Islet of Langerhans (tissue), 1 donor: ENCODE measurements around the gene CHST3.
"Not testable (repeated sequence)": the region's sequence is repeated elsewhere in the genome, so short reads cannot be mapped to it uniquely, and the experiment has no call there.

Experiments
- FAIRE-seq: peaks from one replicate; lab custom pipeline; 2011; peaks lifted over from hg19 to GRCh38; lab: Jason Lieb, UNC

Gene CHST3

DNA sequence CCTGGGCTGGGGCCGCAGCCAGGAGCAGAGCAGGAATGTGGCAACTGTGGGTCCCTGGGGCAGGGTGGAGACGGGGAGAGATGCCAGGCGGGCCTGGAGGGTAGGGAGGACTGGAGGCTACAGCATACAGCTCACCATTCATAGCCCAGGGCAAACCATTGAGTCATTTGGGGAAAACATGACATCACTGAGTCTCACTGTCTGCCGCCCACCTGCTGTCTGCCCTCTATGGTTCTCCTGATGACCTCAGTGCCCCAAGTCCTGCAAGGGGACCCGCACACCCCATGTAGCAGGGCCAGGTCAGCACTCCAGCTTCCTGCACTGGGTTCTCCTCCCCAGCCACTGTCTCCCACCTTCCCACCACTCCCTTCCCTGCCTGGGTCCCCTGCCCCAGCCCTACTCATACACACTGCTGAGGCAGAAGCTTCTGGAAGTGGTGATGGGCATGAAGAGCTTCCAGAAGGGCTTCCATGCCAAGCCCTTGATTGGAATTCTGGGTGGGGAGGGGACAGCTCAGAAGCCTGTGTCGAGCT is 10.4 kb downstream of the CHST3 start:
- FAIRE-seq = no peak

DNA sequence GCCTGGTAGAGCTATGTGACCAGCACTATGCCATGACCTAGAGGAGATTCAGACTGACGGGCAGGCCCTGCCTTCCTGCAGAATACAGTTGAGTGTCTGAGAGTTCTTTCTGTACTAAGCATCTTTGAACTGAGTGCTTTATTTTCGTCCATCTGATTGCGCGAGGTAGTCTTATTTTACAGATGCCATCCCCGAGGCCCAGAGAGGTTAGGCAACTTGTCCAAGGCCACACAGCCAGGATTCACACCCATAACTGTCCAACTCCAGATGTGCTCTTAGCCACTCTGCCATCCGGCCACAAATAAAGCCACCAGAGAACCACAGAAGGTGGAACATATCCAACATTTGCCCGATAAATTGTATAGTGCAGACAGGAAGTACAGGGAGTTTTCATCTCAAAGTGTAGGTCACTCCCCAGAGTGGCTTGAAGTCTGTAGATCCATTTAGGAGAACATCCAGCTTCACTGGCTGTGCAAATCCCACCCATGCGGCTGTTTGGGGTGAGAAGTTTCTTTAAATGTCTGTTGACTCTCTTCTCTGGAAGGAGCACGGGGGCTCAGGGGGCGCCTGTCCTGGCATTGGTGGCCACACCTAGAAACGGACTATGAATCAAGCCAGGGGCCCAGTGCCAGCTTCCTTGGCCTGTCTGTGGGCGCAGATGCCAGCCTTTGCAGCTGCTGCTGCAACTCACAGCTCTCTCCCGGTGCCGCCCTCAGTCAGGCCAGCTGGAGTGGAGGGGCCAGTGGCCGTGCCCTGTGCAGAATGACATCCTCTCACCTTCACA is 11.1 kb downstream of the CHST3 start:
- no peak for FAIRE-seq

GRCh38 chr10:71975871-71976725 is 11.9 kb downstream of the CHST3 start:
- no peak for FAIRE-seq

GRCh38 chr10:71977614-71977903 is 13.4 kb downstream of the CHST3 start:
- FAIRE-seq = not testable (repeated sequence)

DNA sequence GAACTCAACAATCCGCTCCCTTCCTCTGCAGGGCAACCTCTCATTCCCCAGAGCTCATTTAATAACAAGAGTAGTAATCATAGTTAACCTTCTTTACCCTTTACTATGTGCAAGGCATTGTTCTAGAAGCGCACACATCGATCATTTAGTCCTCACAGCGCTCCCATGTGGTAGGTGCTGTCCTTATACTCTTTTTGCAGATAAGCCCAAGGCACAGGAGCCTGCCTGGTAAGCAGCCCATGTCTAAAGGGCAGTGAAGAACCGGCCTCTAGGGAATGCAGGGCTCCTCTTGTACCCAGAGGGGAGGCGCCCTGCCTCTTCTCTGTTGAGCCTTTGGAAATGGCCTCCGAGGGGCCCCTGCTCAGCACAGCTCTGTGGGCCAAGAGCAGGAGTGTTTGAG is 14.3 kb downstream of the CHST3 start:
- no peak for FAIRE-seq

GRCh38 chr10:71978988-71979691 is 14.9 kb downstream of the CHST3 start:
- FAIRE-seq = no peak

DNA sequence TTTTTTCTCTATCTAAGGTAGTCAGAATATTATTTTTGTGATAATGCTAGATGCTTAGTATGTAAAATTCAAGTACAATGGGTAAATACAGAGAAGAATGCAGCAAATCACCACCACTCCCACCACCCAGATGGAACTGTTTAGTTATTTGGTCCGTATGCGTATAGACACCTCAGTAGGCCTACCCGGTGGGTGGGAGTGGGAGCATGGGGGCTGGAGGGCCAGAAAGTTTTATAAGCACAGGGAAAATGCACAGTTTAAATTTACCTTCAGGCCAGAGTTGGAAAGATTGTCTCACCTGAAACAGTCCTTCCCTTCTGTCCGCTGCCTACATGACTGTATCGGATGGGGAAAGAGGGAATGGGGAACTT is 15.5 kb downstream of the CHST3 start:
- FAIRE-seq = no peak

- FAIRE-seq = no peak
These were observed 16.2 kb downstream of the CHST3 start for GRCh38 chr10:71980181-71981014.

DNA sequence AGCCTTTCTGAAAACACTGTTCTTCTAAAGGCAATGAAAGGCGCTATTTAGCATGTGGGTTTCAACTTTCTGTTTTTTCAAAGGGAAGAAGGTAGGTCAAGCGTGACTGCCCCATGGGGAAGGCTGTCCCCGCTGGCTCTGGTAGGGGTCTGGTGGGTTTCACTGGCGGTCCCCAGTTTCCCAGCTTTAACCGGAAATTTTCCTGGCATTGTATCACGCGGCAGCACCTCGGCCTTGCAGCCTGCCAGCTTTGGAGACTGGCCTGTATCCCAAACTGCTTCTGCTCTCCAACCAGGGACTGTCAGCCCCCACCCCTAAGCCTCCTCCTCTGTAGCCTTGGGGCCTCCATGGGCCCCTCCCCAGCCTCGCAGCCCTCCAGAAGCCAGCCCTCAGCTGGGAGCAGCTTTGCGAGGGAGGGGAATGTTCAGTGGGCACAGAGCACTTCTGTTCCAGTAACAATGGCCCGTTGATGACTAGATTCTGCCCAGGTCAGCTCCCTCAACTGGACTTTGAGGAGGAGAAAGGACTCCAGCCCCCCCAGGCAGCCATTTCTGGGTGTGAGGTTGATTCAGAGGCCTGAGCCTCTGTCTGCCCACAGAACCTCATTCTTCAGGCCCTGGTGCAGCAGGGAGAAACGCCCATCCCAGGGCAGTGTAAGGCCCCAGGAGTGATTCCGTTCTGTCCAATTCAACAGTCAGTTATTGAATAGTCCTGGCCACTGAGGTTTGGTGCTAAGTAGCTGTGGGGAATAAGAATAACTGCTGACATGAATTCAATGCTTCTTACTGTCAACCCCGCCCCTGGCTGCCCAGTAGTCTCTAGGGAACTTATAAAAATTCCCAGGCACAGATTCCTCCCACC is 17.1 kb downstream of the CHST3 start:
- no peak for FAIRE-seq

DNA sequence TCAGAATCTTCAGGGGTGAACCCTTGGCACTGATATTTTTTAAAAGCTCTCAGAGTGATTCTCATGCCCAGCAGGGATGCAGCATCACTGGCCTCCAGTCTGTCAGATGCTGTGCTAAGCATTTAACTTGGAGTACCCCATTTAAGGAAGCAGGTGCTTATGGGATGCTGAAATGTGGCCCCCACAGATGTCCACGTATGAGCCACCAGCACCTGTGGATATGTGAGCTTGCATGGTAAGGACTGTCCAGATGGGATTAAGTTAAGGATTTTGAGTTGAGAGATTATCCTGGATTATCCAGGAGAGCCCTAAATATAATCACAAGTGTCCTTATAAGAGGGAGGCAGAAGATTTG is 17.7 kb downstream of the CHST3 start:
- FAIRE-seq = no peak

DNA sequence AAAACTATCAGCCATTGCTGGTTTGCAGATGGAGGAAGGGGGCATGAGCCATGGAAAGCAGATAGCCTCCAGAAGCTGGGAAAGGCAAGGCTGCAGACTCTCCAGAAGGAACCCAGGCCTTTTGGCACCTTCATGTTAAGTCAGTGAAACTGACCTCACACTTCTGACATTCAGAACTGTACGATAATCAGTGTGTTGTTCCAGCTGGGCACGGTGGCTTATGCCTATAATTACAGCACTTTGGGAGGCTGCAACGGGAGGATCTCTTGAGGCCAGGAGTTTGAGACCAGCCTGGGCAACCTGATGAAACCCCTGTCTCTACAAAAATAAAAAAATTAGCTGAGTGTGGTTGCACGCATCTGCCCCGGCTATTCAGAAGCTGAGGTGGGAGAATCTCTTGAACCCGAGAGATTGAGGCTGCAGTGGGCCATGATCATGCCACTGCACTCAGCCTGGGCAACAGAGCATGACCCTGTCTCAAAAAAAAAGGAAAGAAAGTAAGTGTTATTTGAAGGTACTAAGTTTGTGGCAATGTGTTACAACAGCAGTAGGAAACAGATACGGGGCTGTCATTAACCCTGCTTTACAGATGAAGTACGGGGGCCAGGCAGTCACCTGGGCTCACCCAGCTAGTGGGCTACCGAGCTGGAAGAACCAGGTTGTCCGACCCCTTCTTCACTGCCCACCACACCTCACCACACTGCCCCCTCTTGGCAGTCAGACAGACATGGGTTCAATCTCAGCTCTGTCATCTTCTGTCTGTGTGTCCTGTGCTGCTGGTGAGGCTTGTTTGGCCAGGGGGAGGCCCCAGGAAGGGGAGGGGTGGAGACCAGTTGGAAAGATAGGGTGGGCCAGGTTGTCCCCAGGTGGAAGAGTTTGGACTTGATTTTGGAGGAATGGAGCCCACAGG is 18.3 kb downstream of the CHST3 start:
- FAIRE-seq = no peak

DNA sequence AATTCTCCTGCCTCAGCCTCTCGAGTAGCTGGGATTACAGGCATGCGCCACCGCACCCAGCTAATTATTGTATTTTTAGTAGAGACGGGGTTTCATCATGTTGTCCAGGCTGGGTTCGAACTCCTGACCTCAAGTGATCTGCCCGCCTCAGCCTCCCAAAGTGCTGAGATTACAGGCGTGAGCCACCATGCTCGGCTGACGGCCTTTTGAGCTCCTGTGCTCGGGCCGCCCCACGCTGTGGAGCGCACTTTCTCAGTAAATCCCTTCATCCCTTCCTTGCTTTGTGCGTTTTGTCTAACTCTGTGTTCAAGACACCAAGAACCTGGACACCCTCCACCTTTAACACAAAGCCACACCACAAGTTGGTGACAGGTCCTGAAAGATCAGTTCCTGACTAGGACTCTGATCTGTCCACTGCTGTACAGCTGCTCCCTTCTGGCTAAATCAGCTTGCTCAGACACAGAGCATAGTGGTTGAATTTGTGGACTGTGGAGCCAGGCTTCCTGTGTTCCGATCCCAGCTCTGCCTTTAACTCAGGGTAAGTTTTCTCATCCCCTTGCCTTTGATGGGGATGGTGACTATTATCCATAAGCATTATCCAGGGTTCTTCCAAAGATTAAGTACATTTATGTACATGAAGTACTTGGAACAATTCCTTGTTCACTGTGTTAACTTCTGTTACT is 20.1 kb downstream of the CHST3 start:
- no peak for FAIRE-seq

DNA sequence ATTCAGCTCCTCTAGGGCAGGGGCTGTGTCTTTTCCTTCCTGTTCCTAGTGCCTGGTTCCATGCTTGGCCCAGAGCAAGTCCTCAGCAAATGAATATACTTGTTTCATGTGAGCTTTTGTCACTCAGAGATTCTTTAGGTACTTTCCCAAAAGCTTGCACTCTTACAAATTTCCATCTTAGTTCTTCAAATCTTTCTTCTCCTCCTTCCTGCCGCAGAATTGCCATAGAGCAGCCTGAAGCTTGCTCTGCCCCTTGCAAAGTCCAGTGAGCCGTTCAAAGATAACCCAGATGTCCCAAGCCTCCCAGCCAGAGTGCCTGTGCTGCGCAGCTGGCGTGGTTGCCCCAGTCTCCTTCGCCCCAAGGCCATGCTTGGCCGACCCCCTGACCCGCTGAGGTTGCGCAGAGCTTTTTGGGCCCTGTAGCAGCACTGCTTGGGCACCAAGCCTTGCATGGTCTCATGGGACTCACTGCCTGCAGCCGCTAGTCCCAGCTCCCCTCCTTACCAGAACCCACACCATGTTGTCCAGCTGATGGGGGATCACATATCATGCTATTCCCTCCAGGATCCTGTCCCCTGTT is 20.7 kb downstream of the CHST3 start:
- no peak for FAIRE-seq

DNA sequence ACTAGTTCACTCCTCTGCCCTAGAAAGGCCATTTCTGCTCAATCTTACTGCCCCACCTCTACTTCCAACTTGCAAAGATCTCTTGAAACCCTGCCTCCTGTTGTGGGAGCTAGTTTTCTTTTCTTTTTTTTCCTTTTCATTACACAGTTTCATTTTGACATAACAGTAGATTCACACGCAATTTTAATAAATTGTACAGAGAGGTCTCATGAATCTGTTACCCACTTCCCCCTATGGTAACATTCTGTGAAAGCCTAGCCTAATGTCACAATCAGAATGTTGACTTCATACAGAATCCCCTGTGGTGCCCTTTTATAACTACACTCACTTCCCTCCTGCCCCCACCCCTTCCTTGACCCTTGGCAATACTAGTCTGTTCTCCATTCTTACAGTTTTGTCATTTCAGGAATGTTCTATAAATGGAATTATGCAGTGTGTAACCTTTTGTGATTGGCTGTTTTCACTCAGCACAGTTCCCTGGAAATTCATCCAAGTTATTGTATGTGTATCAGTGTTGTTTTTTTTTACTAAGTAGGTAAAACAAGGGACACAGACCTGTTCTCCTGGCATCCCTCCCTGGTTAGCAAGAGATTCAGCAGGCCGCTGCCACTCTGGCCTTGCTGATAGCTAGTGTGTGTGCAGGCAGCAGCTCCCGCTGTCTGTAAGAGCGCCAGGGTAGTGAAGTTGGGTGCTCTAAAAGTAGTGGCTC is 21.5 kb downstream of the CHST3 start:
- FAIRE-seq = no peak

GRCh38 chr10:71988895-71989294 is 24.7 kb downstream of the CHST3 start:
- FAIRE-seq = not testable (repeated sequence)

DNA sequence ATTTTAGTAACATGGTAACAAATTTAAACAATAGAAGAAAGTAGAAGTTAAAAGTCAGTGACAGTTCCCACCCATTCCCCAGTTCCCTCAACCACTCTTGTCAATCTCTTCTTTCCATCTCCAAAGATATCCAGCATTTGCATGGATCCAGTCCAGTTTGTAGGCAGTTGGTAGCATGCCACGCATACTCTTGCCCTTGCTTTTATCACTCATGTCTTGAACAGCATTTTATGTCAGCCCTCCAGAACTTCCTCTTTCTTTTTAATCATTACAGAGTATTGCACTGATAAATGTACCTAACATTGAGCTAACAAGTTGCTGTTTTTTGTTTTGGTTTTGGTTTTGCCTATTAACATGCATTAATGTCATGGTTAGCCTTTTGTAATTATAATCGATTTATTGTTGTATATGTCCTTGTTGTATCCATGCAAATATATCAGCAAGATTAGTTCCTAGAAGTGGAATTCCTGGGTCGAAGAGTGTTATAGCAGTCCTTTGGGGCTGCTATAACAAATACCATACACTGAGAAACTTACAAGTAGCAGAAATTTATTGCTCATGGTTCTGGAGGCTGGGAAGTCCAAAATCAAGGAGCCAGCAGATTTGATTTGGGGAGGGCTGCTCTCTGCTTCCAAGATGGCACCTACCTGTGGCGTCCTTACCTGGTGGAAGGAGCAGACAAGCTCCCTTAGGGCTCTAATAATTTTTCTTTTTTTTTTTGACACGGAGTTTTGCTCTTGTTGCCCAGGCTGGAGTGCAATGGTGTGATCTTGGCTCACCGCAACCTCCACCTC is 25.7 kb downstream of the CHST3 start:
- FAIRE-seq = no peak

GRCh38 chr10:71990706-71991269 is 26.6 kb downstream of the CHST3 start:
- FAIRE-seq = no peak
